Panc1 (cell line): ENCODE measurements around the gene RNF128. TPM values are rescaled to one million over a fixed set of nuclear protein-coding genes. Genes with fewer than 3 reads are reported as not detected.
"Not testable (repeated sequence)": the region's sequence is repeated elsewhere in the genome, so short reads cannot be mapped to it uniquely, and the experiment has no call there.

Source experiments
- ATAC-seq: fragments of 200-7000 bp; cut with Tn5 transposase; 2 replicates; pipeline ENCODE4 v1.9.1; 2020; ENCODE audit warnings: mild to moderate bottlenecking, moderate library complexity
- BruUV-seq: library from RNA; stranded (reverse); fragments of 400-500 nt; replicated peaks from 2 replicates; lab custom pipeline; 2021; lab: Mats Ljungman, UMichigan
- CTCF ChIA-PET: fragments of 300-600 bp; sonication (Branson Sonifier 250); formaldehyde crosslinking; loops from one replicate; lab custom pipeline; 2022; ENCODE audit warnings: antibody characterized with exemption; lab: Charles Lee
- POLR2A ChIA-PET: fragments of 300-600 bp; sonication (Branson Sonifier 250); formaldehyde crosslinking; loops from one replicate; lab custom pipeline; 2022; ENCODE audit warnings: antibody characterized with exemption; lab: Charles Lee
- DNase-seq: peaks from one replicate; pipeline ENCODE4 v3.0.0-alpha.2; 2010; ENCODE audit warnings: low read depth, low spot score
- H3K27ac ChIP-seq: 2 replicates; pipeline ENCODE4 v1.5.1; 2011; ENCODE audit warnings: mild to moderate bottlenecking, low read length, inconsistent platforms
- H3K27me3 ChIP-seq: fragments of 200-500 bp; sonication (Bioruptor generic); 2 replicates; pipeline ENCODE4 v1.6.0; 2014; ENCODE audit warnings: low read length, inconsistent platforms; ENCODE audit not compliant: control insufficient read depth, insufficient read depth
- H3K36me3 ChIP-seq: fragments of 200-500 bp; sonication (Bioruptor generic); 2 replicates; pipeline ENCODE4 v1.5.1; 2014; ENCODE audit warnings: inconsistent platforms, mild to moderate bottlenecking, low read length, moderate library complexity; ENCODE audit not compliant: control insufficient read depth, insufficient read depth
- H3K4me1 ChIP-seq: 2 replicates; pipeline ENCODE4 v1.5.1; 2011; ENCODE audit warnings: inconsistent platforms, mild to moderate bottlenecking, low read length, moderate library complexity; ENCODE audit not compliant: control insufficient read depth, insufficient read depth
- H3K4me3 ChIP-seq, 2 experiments: 2 replicates each; pipeline ENCODE4 v1.5.1; 2011 to 2012; ENCODE audit warnings: low read depth in 2 of 2, low read length in 2 of 2, mild to moderate bottlenecking in 2 of 2, inconsistent platforms in 1 of 2, moderate library complexity in 1 of 2
- H3K9me3 ChIP-seq: fragments of 200-500 bp; sonication (Bioruptor generic); 2 replicates; pipeline ENCODE4 v1.5.1; 2014; ENCODE audit warnings: low read depth, mild to moderate bottlenecking, inconsistent platforms, low read length, moderate library complexity; ENCODE audit not compliant: control insufficient read depth, insufficient read depth
- POLR2AphosphoS5 ChIP-seq: IDR thresholded peaks from 2 replicates; pipeline ENCODE4 v1.6.1; 2012; ENCODE audit warnings: mild to moderate bottlenecking, low read depth, low read length, moderate library complexity
- SIN3A ChIP-seq: IDR thresholded peaks from 2 replicates; pipeline ENCODE4 v1.6.1; 2012; ENCODE audit warnings: low read depth, mild to moderate bottlenecking, low read length, moderate library complexity, borderline replicate concordance; ENCODE audit not compliant: insufficient read depth
- TCF7L2 ChIP-seq: IDR thresholded peaks from 2 replicates; pipeline ENCODE4 v1.6.1; 2011; ENCODE audit warnings: mild to moderate bottlenecking, low read depth, low read length, inconsistent platforms
- in situ Hi-C: cut with HindIII; loops from 2 replicates; pipeline ENCODE4 v1.10.0; 2016; ENCODE audit warnings: low sequenced_read_pairs, low pct_unique_long_range_greater_than_20kb
- intact Hi-C: fragments of 100-400 bp; cut with micrococcal nuclease; formaldehyde crosslinking; loops from one replicate; pipeline ENCODE4 v1.10.0; 2022; ENCODE audit not compliant: unreplicated experiment
- total RNA-seq: library from RNA; stranded (reverse); gene quantifications from one replicate; pipeline ENCODE4 v1.2.1, GENCODE V29; 2021; ENCODE audit not compliant: unreplicated experiment
- TF ChIP-seq, protein P1 (sequence below): fragments of 450-650 bp; IDR thresholded peaks from 2 replicates; pipeline ENCODE4 v1.5.1; 2017; ENCODE audit warnings: mild to moderate bottlenecking
- TF ChIP-seq, protein P2 (sequence below), 2 experiments: IDR thresholded peaks; 2 replicates each; pipeline ENCODE4 v1.6.1; 2011 to 2012; ENCODE audit warnings: low read depth in 2 of 2, control low read depth in 1 of 2, low read length in 1 of 2, mild to moderate bottlenecking in 1 of 2, moderate library complexity in 1 of 2; ENCODE audit not compliant: insufficient read depth in 1 of 2

RNF128 gene
- total RNA-seq, 1 experiment from 2014 or later, result 5.0 TPM

DNA sequence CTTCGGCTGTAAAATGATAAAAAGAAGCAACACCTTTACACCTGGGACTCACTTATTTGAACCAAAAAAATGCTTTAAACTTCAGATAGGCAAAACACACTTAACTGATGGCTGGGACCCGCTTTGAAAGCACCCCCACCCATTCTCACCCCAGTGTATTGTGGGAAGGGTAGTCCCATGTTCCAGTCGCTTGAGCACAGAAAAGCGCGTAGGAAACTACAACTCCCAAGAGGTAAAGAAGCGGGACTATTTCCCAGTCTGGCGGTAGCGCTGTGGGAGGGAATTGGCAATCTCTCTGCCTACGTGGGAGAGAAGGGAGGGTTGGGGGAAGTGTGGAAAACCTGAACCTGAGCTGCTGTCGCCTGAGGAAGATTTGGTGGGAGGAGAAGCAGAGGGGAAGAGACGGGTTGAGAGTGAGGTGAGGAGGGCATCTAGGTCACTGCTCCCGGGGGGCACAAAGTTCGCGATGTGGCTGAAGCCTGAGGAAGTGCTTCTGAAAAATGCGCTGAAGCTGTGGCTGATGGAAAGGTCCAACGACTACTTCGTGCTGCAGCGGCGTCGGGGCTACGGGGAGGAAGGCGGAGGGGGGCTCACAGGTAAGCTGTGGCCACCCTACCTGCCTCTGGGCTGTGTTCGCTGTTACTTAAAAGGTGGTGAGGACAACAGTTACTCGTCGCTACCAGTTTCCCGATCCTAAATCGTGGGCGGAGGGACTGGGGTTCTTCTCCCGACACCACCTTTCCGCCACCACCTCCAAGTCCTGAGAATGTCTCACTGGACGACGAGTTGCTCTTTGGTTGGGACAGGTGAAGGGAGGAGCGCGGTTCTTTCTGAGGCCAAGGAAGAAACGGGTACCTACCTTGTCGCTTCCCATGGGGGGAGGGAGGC lies 76.1 kb downstream of the RNF128 start, which contains the start of gene TBC1D8B:
Gene TBC1D8B (plus strand): TSS at position 286 of the 888 bp plus-strand sequence. CDS start 181 bp downstream, at position 467.
- TF ChIP-seq, protein P1, sequence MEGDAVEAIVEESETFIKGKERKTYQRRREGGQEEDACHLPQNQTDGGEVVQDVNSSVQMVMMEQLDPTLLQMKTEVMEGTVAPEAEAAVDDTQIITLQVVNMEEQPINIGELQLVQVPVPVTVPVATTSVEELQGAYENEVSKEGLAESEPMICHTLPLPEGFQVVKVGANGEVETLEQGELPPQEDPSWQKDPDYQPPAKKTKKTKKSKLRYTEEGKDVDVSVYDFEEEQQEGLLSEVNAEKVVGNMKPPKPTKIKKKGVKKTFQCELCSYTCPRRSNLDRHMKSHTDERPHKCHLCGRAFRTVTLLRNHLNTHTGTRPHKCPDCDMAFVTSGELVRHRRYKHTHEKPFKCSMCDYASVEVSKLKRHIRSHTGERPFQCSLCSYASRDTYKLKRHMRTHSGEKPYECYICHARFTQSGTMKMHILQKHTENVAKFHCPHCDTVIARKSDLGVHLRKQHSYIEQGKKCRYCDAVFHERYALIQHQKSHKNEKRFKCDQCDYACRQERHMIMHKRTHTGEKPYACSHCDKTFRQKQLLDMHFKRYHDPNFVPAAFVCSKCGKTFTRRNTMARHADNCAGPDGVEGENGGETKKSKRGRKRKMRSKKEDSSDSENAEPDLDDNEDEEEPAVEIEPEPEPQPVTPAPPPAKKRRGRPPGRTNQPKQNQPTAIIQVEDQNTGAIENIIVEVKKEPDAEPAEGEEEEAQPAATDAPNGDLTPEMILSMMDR, result no peak
- TF ChIP-seq, protein P2, sequence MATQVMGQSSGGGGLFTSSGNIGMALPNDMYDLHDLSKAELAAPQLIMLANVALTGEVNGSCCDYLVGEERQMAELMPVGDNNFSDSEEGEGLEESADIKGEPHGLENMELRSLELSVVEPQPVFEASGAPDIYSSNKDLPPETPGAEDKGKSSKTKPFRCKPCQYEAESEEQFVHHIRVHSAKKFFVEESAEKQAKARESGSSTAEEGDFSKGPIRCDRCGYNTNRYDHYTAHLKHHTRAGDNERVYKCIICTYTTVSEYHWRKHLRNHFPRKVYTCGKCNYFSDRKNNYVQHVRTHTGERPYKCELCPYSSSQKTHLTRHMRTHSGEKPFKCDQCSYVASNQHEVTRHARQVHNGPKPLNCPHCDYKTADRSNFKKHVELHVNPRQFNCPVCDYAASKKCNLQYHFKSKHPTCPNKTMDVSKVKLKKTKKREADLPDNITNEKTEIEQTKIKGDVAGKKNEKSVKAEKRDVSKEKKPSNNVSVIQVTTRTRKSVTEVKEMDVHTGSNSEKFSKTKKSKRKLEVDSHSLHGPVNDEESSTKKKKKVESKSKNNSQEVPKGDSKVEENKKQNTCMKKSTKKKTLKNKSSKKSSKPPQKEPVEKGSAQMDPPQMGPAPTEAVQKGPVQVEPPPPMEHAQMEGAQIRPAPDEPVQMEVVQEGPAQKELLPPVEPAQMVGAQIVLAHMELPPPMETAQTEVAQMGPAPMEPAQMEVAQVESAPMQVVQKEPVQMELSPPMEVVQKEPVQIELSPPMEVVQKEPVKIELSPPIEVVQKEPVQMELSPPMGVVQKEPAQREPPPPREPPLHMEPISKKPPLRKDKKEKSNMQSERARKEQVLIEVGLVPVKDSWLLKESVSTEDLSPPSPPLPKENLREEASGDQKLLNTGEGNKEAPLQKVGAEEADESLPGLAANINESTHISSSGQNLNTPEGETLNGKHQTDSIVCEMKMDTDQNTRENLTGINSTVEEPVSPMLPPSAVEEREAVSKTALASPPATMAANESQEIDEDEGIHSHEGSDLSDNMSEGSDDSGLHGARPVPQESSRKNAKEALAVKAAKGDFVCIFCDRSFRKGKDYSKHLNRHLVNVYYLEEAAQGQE (IDR thresholded peaks at IDR 0.05; ENCODE audit: insufficient read depth in 1 of 2, low read depth in 2 of 2, low read length in 1 of 2), result no peak
- TF ChIP-seq TCF7L2 (peak; percentile 39; the same call in 1 of the 2 replicates), POLR2AphosphoS5 (0 out of 2 replicates have a peak, but pooled peaks have one; percentile 38), SIN3A (0 out of 2 replicates have a peak, but pooled peaks have one; percentile 12)
- H3K9me3 ChIP-seq, result no peaks in the 10 kb centered on the region
- no peaks in the 10 kb centered on the region for H3K36me3 ChIP-seq
- ChIA-PET POLR2A (no interaction called here), CTCF (no interaction called here)
- peak within 1 kb of the TSS; percentile 78 for H3K27ac ChIP-seq
- intact Hi-C loops (no loop called here), in situ Hi-C loops (no loop called here)
- DNase-seq, result peak; percentile 88
- no peaks in the 10 kb centered on the region; the same call in none of the 2 replicates for H3K27me3 ChIP-seq
- TSS peak; percentile 73 for BruUV-seq
- peak; percentile 100 for ATAC-seq
- no peaks in the 10 kb centered on the region; the same call in 1 of the 2 replicates for H3K4me1 ChIP-seq
- H3K4me3 ChIP-seq, result peak within 1 kb of the TSS; percentile 82 to 98

DNA sequence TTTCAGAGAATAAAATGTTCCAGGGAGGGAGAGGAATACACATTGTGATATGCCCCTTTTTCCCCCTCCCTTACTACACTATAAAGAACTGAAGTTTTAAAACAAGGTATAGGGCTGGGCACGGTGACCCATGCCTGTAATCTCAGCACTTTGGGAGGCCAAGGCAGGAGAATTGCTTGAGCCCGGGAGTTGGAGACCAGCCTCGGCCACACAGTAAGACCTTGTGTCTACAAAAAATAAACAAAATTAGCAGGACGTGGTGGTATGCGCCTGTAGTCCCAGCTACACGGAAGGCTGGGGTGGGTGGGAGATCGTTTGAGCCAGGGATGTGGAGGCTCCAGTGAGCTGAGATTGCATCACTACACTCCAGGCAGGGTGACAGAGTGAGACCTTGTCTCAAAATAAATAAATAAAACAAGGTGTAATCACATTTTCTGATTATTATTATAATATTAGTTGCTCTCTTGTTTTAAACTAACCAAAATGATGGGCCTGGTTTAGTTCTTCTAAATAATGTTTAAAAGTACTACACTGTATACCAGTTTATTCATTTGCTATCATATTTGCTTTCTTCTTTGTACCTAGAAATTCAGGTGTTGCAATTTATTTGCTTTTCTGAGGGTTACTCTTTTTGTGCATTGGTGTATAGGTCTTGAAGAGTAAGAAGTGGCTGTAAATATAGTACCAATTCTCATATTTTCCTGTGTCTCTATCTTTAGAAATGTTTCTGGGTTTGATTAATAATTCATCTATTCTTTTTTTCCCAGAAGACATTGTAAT lies 84.8 kb downstream of the RNF128 start:
- ChIA-PET POLR2A (no interaction called here), CTCF (no interaction called here)
- Histone ChIP-seq H3K27ac (no peak overlapping the region), H3K36me3 (no peaks in the 10 kb centered on the region), H3K9me3 (no peaks in the 10 kb centered on the region), H3K4me3 (no peak overlapping the region), H3K4me1 (no peaks in the 10 kb centered on the region), H3K27me3 (no peaks in the 10 kb centered on the region)
- no peak for ATAC-seq
- DNase-seq, result no peak
- intact Hi-C loops, result no loop called here
- BruUV-seq, result no TSS peak
- TF ChIP-seq TCF7L2, result no peak
- TF ChIP-seq, protein P2 (IDR thresholded peaks at IDR 0.05; ENCODE audit: insufficient read depth in 1 of 2, low read depth in 2 of 2, low read length in 1 of 2), result no peak
- no peak for TF ChIP-seq POLR2AphosphoS5
- no peak for TF ChIP-seq SIN3A
- TF ChIP-seq, protein P1, result no peak
- in situ Hi-C loops, result no loop called here

DNA sequence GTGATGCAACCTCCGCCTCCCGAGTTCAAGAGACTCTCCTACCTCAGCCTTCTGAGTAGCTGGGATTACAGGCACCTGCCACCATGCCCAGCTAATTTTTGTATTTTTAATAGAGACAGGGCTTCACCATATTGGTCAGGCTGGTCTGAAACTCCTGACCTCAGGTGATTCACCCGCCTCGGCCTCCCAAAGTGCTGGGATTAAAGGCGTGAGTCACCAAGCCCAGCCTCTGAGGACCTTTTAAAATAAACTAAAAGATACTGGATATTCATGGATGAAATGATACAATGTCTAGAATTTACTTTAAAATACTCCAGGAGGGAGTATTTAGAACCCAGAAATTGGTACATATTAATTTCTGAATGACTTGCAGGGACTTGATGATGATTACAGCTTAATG lies 86.4 kb downstream of the RNF128 start:
- H3K4me3 ChIP-seq, H3K4me1 ChIP-seq, in situ Hi-C loops, ATAC-seq, CTCF ChIA-PET, intact Hi-C loops, BruUV-seq, H3K27me3 ChIP-seq, H3K9me3 ChIP-seq, POLR2A ChIA-PET, DNase-seq, H3K27ac ChIP-seq, H3K36me3 ChIP-seq: not testable (repeated sequence)
